DND-41 (cell line): ENCODE results near the gene HOXC10.

Source experiments
- EZH2 ChIP-seq: IDR thresholded peaks from 3 replicates; pipeline ENCODE4 v1.6.1; 2012; ENCODE audit warnings: borderline replicate concordance, low read depth, mild to moderate bottlenecking, moderate library complexity, low read length, inconsistent platforms; ENCODE audit not compliant: severe bottlenecking
- TF ChIP-seq, protein P1 (sequence below): IDR thresholded peaks from 2 replicates; pipeline ENCODE4 v1.5.1; 2012; ENCODE audit warnings: borderline replicate concordance, low read length, moderate library complexity, mild to moderate bottlenecking; ENCODE audit not compliant: poor library complexity, severe bottlenecking; ENCODE audit errors: extremely low read depth

DNA sequence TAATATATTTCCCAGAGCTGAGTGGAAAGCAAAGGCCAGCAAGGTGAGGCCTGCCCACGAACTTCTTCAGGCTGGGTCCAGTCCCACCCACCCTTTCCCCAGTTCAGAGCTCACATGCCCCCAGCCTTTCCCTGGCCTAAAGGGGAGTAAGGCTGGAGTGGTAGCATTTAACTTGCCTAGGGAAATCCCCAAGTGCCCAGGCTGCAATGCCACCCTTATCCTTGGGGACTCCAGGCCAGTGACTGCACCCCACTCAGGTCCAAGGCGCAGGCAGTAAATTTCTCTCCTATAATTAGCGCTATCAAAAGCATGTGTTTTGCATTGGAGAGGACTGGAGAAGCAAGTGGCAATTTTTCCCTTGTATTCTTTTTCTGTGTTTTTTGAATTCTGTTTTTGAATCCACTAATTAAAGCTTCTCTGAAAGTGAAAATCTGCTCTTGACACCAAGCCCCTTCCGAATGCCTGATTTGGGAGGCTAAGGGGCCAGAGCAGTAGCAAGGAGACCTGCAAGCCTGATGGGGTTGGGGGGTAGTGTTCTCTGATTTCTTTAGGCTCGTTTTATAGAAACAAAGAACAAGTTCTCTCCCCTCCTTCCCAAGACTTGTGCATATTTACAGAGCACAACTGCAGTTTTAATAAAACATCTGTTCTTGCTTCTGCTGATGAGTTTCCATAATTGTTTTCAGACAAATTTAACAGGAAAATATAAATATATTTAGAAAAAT lies 39.8 kb downstream of the HOXC10 start:
- TF ChIP-seq, protein P1, sequence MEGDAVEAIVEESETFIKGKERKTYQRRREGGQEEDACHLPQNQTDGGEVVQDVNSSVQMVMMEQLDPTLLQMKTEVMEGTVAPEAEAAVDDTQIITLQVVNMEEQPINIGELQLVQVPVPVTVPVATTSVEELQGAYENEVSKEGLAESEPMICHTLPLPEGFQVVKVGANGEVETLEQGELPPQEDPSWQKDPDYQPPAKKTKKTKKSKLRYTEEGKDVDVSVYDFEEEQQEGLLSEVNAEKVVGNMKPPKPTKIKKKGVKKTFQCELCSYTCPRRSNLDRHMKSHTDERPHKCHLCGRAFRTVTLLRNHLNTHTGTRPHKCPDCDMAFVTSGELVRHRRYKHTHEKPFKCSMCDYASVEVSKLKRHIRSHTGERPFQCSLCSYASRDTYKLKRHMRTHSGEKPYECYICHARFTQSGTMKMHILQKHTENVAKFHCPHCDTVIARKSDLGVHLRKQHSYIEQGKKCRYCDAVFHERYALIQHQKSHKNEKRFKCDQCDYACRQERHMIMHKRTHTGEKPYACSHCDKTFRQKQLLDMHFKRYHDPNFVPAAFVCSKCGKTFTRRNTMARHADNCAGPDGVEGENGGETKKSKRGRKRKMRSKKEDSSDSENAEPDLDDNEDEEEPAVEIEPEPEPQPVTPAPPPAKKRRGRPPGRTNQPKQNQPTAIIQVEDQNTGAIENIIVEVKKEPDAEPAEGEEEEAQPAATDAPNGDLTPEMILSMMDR = no peak
- no peak for TF ChIP-seq EZH2
